Body of pancreas (tissue), 4 donors: ENCODE results near the gene APBA2. TPM values are rescaled to one million over a fixed set of nuclear protein-coding genes. Genes with fewer than 3 reads are reported as not detected.

Source experiments
- ATAC-seq: fragments of 150-250 bp; one replicate; pipeline ENCODE4 v1.9.1; 2016
- DNase-seq, 4 donors: peaks; one replicate each; pipeline ENCODE4 v3.0.0-alpha.2; 2019
- H3K27ac ChIP-seq, 4 donors: fragments of 200-600 bp; sonication (generic); 1 replicate in 3 of 4; 2 replicates in 1 of 4; pipeline versions ENCODE4 v1.5.1 to v1.6.1; 2016 to 2019; ENCODE audit warnings: mild to moderate bottlenecking in 1 of 4, mixed read lengths in 1 of 4, moderate library complexity in 1 of 4
- H3K27me3 ChIP-seq, 2 donors: fragments of 200-600 bp; sonication (generic); one replicate each; pipeline ENCODE4 v1.6.0; 2016; ENCODE audit warnings: mild to moderate bottlenecking in 1 of 2
- H3K36me3 ChIP-seq, 2 donors: fragments of 200-600 bp; sonication (generic); replicated peaks in 1 of 2; 2 replicates each; pipeline ENCODE4 v1.5.1; 2016; ENCODE audit warnings: low read depth in 2 of 2; ENCODE audit not compliant: insufficient read depth in 1 of 2
- H3K4me1 ChIP-seq: fragments of 200-600 bp; sonication (generic); one replicate; pipeline ENCODE4 v1.6.0; 2016
- H3K4me3 ChIP-seq, 2 donors: fragments of 200-600 bp; sonication (generic); 1 replicate in 1 of 2; 2 replicates in 1 of 2; pipeline ENCODE4 v1.5.1; 2016 to 2019
- H3K9me3 ChIP-seq, 3 donors: fragments of 200-600 bp; sonication (generic); 1 replicate in 2 of 3; 2 replicates in 1 of 3; pipeline ENCODE4 v1.5.1; 2016
- CTCF ChIP-seq, 7 experiments: fragments of 450-650 bp in 4 of 7; fragments of 200-600 bp in 3 of 7; sonication (generic) in 3 of 7; IDR thresholded peaks; one replicate each; pipeline ENCODE4 v1.5.1; 2016 to 2019; ENCODE audit warnings: antibody characterized with exemption in 7 of 7
- POLR2A ChIP-seq, 3 donors: fragments of 450-650 bp; IDR thresholded peaks; one replicate each; pipeline ENCODE4 v1.6.1; 2016; ENCODE audit warnings: antibody characterized with exemption in 3 of 3, mild to moderate bottlenecking in 2 of 3
- WGBS, 2 donors: methylation state at CpG; one replicate each; pipeline ENCODE4 v1.1.5; 2017; 5-methylcytosine and 5-hydroxymethylcytosine counted together
- intact Hi-C: fragments of 100-400 bp; cut with DNase I; formaldehyde crosslinking; loops from one replicate; pipeline ENCODE4 v1.15.1; 2023
- total RNA-seq, 2 donors: library from RNA; depleted of rRNA; stranded (reverse); fragments of >200 nt; gene quantifications; one replicate each; pipeline ENCODE4 v1.1.0, GENCODE V29; 2016

The APBA2 gene
- total RNA-seq, 2 donors from 2014 or later: 13.2 to 29.0 TPM

DNA sequence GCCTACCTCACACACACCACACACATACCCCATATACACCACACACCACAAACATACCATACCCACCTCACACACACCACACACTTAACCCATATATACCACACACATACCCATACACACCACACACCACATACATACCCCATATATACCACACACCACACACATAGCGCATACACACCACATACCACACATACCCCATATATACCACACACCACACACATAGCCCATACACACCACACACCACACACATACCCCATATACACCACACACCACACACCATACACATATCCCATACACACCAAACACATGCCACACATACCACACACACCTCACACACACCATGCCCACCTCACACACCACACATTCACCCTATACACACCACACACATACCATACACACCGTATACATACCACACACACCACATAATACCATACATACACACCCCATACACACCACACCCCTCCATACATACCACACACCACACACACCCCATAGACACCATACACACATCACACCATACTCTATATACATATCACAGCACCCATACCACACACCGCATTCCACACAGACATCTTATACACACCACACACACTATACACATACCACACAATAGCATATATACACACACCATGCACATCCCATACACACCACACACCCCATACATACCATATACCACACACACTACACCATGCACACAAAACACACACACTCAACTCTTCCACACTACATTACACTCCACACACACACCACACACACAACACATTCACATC is 29.5 kb downstream of the APBA2 start:
- no peak overlapping the region for H3K27ac ChIP-seq
- no peak for DNase-seq
- H3K9me3 ChIP-seq: no peaks in the 10 kb centered on the region
- ATAC-seq: no peak
- 93 to 94% methylated on average over 3 of the region's 3 CpGs for WGBS, 2 donors
- H3K4me1 ChIP-seq: peaks cover 6% of the 10 kb centered on the region
- H3K27me3 ChIP-seq: no peaks in the 10 kb centered on the region
- intact Hi-C loops: no loop called here
- no peak for TF ChIP-seq CTCF (IDR thresholded peaks at IDR 0.05)
- no peak for TF ChIP-seq POLR2A (IDR thresholded peaks at IDR 0.05)
- no peak overlapping the region for H3K4me3 ChIP-seq
- H3K36me3 ChIP-seq: no peaks in the 10 kb centered on the region

GRCh38 chr15:28915935-28916334 is 30.2 kb downstream of the APBA2 start:
- H3K4me3 ChIP-seq: no peak overlapping the region
- TF ChIP-seq CTCF (IDR thresholded peaks at IDR 0.05) (no peak), POLR2A (IDR thresholded peaks at IDR 0.05) (no peak)
- WGBS, 2 donors: 94 to 95% methylated on average over 15 of the region's 15 CpGs
- ATAC-seq: no peak
- intact Hi-C loops: no loop called here
- H3K27me3 ChIP-seq: no peaks in the 10 kb centered on the region
- no peaks in the 10 kb centered on the region for H3K36me3 ChIP-seq
- no peak for DNase-seq
- peaks cover 6% of the 10 kb centered on the region for H3K4me1 ChIP-seq
- H3K9me3 ChIP-seq: no peaks in the 10 kb centered on the region
- H3K27ac ChIP-seq: no peak overlapping the region

- 73 to 84% methylated on average over 9 of the region's 9 CpGs for WGBS, 2 donors
- DNase-seq (no peak), ATAC-seq (no peak)
- H3K4me1 ChIP-seq: peaks cover 6% of the 10 kb centered on the region
- no peaks in the 10 kb centered on the region for H3K36me3 ChIP-seq
- H3K9me3 ChIP-seq: no peaks in the 10 kb centered on the region
- intact Hi-C loops: no loop called here
- H3K27ac ChIP-seq: no peak overlapping the region
- TF ChIP-seq POLR2A (IDR thresholded peaks at IDR 0.05) (no peak), CTCF (IDR thresholded peaks at IDR 0.05) (no peak)
- H3K27me3 ChIP-seq: no peaks in the 10 kb centered on the region
- no peak overlapping the region for H3K4me3 ChIP-seq
These were observed 32.0 kb downstream of the APBA2 start for GRCh38 chr15:28917791-28918140.

DNA sequence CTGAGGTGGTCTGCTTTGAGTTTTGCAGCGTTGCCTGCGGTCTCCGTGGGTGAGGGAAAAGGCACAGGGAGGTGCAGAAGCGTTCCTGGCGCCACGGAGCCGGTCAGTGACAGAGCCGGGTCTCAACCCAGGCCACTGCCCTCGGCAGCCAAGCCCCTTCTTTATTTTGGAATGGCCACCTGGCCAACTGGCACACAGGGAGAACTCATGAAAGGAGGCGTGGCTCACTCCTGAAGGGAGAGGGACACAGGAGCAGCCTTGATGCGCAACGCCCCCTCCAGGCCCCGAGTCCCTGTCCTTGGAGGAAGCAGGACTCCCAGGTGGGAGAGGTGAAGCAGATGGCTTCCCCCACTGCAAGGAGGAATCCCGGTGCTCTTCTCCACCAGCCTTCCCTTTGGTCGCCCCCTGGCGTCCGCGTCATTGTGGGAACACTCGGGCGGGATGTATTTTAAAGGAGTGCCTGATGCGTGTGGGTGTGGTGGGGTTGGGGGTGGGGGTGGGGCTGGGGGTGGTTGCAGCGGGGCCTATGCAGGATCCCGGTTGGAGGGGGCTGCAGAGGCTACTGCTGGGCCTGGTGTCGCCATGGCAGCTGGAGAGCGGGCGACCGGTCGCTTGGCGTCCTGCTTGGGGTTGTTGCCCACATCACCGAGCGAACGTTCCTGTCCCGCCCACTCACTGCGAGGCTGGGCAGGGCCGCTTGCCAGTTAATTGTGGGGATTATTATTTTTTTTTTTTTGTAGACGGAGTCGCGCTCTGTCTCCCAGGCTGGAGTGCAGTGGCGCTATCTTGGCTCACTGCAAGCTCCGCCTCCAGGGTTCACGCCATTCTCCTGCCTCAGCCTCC is 32.6 kb downstream of the APBA2 start:
- no peak for TF ChIP-seq POLR2A (IDR thresholded peaks at IDR 0.05)
- no peak for TF ChIP-seq CTCF (IDR thresholded peaks at IDR 0.05)
- no peak for DNase-seq
- Histone ChIP-seq H3K36me3 (no peaks in the 10 kb centered on the region), H3K27ac (no peak overlapping the region), H3K4me1 (peaks cover 6% of the 10 kb centered on the region), H3K27me3 (no peaks in the 10 kb centered on the region), H3K9me3 (no peaks in the 10 kb centered on the region), H3K4me3 (no peak overlapping the region)
- intact Hi-C loops: no loop called here
- ATAC-seq: no peak
- 70 to 81% methylated on average over 40 of the region's 41 CpGs for WGBS, 2 donors
